ENCODE results near the gene TRIB2.

Gene TRIB2

DNA sequence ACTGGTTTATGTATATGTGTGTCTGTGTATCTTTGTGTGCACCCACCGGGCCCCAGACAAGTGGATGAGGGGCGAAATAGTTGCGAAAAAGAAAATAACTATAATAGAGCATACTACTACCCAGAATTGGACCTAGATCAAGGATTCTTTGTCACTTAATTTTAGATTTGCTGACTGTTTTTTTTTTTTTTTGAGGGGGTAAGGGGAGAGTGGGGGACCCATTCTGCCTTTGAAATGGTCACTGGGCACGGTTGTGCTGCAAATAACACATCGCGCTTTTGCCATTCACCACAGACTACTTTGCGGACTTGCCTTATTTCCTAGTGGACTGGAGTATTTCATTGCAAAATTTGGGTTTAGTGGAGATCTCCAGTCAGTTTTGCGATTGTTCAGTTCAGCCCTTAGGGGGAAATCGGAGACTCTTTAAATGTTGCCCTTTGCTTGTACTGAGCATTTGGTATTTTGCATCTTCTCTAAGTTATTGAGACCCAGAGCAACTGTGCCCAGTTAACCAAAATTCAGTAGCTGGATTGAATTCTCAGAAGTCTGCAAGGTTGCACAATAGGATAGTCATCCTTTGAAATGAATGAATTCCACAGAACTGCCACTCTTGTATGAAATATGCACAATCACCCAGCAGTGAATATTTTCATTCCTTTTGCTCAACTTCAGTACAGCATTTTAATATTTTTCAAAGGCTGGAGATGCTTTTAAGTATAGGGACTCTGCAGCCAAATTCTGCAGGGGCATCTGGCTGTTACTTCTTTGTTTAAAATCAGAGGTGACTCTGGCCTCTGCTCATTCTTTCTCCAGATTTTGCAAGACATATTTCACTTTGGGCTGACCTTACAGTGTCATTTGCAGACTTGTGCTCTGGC is 2.9 kb downstream of the TRIB2 start:
- DNase-seq (ENCODE audit: low read depth in 2 of 2, low spot score in 1 of 2) = no peak

DNA sequence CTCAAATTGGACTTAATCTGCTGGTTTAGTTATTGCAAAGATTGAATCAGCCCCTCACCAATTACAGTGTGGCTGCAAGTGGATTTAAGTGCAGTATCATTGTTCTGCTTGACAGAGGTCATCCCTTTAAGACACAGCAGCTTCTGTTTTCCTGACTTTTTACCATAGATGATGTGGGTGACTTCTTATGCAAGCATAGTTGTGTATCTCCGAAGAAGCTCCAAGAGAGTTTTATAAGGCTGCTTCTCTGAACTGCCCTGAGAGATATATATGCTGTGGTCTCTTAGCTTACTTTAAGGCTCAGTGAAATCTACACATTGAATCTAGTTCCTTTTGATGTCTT is 3.5 kb downstream of the TRIB2 start:
- no peak for DNase-seq (ENCODE audit: low read depth in 2 of 2, low spot score in 1 of 2)

DNA sequence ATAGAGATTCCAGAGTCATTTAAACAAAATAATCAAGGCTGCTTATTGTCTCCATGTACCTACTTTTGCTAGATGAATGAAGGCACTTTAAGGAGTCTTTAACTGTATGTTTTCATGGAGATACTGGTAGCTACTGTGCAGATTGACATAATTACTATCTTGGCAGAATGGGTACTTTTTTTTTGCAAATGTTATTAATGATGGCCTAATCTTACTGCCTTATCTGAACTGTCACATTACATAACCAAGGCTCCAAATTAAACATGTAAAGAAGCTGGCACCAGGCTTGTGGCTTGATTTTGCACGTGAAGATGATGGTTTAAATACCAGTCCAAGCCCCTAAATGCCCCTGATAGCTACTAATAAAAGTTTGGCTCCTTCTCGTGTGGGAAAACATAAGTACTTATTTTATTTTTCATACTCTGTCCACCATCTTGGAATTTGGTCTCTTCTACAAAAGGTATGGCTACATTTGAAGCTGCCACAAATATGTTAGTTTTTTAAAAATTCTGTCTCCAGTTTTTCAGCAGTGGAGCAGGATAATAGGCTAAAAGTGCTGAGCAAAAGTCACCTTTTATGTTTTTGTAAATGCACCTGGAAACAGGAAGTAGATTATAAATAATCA is 4.1 kb downstream of the TRIB2 start:
- no peak for DNase-seq (ENCODE audit: low read depth in 2 of 2, low spot score in 1 of 2)

DNA sequence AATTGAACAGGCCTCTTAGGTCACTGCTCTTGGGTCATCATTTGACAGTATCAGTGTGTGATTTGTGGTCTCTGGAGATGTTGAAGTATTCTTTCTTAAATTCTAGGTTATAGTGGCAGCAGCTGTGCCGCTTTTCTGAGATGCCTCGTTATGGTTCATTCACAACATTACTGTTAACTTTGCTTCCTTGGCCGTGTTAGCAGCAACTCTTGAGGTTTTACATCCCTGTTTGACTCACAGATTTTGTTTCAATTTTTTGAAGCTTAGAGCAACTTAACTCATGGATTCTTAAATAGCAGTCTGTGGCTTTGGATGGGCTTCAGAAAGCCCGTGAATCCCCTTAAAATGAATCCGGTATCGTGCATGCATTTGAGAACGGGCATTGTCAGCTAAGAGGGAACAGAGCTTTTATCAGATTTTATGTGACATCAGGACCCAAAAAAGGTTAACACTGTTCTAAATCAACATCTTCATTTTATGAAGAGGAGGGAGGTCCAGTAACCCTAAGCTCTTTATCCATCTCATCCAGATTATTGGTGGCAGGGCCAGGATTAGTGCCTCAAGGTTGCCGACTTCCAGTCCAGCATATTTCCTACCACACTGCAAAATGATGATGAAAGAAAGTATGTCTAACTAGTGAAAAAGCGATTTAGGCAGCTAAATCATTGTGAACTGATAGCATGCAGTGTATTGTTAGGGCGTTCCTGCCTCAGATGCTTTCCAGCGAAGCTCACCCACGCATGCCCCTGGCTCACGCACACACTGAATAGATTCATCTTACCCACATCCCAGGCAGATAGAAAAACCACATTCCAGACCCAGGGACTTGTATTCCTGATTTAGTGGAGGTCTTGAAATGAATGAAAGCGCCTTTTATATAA is 5.1 kb downstream of the TRIB2 start:
- no peak for DNase-seq (ENCODE audit: low read depth in 2 of 2, low spot score in 1 of 2)

DNA sequence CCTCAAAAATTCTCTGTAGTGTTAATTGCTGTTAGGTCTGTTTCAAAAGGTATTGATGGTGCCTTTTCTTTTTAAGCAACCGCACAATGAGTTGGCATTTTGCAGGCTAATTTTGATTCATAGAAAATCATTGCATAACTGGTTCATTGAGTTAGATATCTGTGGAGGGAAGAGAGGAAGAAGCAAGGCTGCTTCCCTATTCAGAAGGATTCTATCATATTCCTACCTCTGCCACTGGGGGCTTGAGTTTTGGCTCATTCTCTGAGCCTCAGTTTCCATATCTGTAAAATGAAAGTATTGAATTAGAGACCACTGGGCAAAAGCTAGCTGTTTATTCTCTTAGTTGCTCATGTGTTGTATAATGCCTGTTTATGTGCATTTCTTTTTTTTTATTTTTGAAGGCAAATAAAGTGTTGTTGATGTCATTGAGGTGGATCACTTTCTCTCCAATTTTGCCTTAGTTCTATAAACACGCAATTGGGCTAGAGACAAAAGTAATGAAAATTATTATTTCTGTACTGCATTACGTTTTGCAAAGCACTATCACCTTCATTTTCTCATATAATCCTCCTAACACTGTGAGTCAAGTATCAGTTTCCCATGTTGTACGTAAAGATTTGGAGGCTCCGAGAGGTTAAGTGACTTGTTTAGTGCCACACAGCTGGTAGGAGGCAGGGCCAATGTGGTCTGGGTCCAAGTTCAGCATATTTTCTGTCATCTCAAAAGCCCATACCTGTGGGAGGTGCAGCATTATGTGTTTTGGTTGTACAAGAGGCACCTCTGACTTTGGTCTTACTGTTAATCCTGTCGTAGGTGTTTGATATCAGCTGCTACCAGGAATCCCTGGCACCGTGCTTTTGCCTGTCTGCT is 5.9 kb downstream of the TRIB2 start:
- DNase-seq (ENCODE audit: low read depth in 2 of 2, low spot score in 1 of 2) = no peak

DNA sequence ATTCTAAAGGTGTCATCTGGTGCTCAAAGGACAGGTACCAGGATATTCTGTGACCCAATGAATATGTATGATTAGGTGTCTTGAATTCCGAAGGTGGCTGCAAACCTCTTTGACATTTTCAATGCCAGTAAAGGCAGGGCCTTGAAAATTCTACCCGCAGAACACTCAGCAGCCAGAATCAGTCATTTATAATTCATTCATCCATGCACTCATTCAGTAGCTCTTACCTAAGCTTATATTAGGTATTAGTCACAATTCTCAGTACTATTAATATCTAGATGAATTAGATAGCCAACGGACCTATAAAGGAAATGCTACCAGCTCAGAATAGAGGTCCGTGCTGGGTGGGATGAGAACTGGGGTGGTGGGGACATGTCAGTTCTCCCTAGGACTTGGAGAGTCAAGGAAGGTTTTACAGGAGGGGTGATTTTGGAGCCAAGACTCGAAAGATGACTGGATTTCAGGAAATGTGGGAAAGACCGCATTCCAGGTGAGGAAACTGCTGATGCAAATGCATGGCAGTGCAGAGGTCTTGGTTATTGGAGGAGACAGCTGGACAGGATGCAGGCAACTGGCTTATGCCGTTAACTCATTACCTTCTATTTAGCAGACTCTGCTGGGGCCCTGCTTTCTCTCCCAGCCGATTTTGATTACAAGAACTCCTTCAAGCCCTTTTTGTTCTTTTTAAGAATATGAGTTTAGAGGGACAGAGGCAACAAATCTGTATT is 7.2 kb downstream of the TRIB2 start:
- DNase-seq (ENCODE audit: low read depth in 2 of 2, low spot score in 1 of 2) = no peak

DNA sequence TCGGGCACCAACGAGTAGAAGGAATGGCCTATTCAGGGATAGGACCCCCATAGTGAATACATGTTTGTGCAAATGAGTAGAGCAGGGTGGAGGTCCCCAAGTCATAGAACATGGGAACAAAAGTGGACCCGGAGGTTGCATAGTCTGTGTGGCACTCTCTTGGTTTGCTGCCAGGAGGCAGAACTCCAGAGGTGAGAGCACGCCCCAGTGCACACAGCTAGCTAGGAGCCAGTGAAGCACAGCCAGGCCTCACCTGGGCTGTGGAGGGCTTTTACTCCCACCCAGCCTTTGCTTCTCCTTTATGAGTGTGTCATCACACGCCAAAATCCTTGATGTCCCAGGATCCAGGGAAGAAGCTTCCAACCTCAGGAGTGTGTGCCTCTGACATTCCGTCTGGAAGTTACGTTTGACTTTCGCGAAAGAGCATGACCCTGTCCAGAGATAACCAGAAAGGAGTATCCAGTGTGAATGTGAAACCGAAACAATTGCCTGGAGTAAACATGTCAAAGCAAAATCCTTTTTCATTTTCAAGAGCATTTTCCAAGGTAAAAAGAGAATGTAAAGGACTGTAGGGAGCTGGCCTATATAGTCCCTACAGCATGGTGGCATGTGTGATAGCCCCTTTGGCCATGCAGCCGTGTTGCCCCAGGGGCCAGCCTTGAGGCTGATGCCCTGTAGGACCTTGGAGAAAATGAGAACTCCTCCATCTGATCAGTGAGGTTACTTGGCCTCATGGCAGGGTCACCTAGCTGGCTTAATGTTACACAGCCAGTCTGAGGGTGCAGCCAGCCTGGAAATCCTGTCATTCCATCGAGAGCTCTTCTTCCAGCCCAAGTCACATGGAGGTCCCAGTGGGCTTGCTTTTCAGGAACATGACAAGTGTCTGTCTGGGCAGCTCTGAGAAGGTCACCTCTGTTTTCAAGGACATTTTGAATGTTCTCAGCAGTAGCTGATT is 8.8 kb downstream of the TRIB2 start:
- DNase-seq (ENCODE audit: low read depth in 2 of 2, low spot score in 1 of 2) = no peak

DNA sequence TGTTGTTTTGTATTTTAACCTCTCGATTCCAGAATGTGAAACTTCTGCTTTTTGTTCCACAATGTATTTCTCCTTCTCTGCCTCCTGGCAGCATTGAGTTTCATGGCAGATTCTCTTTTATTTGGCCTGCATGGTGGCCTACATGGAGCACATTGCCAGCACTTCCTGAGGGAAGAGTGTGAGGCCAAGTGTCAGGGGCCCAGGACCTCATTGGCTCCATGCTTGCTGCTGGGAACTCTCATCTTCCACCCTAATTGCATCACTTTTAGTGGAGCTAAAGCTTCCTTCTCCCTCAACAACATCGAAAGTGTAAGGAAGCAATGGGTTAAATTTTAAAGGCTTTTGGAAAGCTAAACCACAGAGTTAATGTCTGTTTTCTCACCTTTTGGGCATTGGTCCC is 9.5 kb downstream of the TRIB2 start:
- DNase-seq (ENCODE audit: low read depth in 2 of 2, low spot score in 1 of 2) = no peak

DNA sequence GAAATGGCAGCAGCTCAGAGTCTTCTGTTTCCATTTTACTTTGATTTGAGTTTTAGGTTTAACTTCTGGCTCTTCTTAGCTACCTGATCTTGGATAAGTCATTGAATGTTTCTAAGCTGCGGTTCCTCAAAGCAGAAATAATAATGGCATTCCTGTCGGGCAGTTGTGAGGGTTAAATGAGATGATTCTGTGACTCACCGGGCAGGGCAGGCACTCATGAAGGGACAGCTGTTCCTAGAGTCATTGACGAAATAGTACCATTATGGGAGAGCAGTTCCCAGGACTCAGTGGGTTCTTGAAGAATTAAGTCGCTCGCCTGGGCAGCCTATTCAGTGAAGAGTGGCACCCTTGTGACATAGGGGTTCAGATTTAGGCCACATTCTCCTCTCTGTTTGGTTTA is 10.3 kb downstream of the TRIB2 start:
- DNase-seq (ENCODE audit: low read depth in 2 of 2, low spot score in 1 of 2) = no peak

DNA sequence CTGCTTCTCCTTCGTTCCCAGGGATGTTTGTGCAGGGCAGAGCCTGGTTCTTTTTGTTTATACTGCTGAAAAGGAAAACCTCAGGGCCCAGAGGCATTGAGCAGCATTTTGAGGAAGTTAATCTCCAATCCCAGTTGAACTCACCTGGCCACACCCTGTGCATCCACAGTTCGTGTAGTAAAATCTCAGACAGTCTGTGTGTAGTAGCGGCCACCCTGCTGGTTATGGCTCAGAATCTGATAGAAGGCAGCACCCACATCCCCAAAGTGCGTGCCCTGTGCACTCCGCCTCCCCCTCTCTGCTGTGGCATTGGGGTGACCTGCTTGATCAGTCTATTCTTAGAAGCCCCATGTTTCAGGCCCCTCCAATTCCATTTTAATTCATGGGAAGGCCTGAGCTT is 10.9 kb downstream of the TRIB2 start:
- no peak for DNase-seq (ENCODE audit: low read depth in 2 of 2, low spot score in 1 of 2)

DNA sequence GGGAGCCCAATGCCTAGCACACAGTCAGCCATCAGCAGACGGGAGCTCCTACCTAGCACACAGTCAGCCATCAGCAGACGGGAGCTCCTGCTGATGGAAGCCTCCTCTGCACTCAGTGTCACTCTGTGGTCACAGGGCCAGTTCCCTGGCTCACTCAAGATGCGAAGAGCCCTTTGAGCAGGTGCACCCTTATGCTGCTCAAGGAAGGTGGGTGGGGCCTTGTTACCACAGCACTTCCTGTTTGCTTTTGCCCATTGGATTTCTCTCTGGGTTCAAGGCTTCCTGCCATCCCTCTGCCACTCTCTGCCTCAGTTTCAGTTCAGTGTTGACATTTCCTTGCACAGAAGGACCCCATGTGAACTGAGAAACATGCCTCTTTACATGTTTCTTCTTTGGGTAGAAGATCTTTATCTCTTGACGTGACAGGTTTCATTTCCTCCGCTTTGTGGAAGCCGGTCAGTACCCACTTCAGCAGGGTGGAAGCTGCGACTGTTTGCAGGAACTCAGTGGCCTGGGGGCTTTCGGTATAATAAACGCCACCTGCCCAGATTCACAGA is 11.6 kb downstream of the TRIB2 start:
- no peak for DNase-seq (ENCODE audit: low read depth in 2 of 2, low spot score in 1 of 2)

DNA sequence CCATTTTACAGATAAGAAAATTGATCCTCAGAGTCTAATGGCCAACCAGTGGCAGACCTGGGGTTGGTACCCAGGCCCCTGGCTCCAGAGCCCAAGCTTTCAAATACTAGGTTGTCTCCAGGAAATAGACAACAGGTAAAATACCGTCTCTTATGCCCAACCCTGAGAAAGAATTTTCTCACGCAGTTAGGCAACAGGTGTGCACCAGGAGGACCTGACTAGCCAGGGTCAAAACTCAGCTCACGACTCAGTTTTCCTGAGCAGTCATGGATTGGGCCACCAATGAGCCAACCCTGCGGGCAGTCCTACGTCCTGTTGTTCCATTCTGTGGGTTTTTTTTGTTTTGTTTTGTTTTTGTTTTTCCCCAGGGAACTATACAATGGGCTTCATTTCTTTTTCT is 13.5 kb downstream of the TRIB2 start:
- no peak for DNase-seq (ENCODE audit: low read depth in 2 of 2, low spot score in 1 of 2)

DNA sequence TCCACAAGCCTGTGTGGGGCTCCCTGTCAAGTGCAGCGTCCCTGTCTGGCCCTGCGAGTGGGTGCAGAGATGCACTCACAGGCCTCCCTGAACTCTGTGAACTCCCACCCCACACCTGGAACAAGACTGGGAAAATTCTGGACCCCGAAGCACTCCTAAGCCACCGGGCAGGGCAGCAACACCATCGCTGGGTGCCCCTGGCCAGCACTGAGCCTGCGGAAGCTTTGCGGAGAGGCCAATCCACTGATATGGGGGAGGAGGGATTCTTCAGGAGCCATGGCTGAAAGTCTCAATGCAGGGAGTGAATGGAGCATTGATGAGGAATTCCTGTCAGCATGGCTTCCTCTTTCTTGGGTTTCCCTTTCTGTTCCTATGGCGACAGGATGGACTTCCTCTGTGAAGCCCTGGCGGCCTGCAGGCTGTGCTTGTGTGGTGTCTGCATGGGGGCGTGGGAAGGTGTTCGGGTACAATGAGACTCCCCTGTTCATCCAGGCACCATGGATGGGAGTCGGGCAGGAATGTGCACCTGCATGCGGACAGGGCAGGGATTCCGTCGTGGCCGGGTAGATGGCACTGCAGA is 15.1 kb downstream of the TRIB2 start:
- no peak for DNase-seq (ENCODE audit: low read depth in 2 of 2, low spot score in 1 of 2)

DNA sequence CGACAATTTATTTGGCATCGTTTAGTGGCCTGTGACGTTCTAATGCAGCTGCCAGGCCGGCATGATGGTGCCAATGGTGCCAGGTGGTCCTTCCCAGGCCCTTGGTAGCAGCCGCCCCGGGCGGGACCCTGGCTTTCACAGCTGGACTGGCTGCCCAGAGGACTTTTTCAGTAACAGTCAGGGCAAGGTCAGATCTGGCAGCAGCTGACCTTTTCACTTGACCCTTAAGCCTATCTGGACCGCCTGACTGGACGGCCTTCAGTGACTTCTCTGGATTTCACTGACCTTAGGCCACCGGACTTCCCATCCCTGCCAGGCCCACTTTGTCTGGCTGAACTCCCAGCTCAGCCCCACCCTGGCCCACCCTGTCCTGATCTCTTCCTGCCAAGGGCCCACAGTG is 15.9 kb downstream of the TRIB2 start:
- no peak for DNase-seq (ENCODE audit: low read depth in 2 of 2, low spot score in 1 of 2)

DNA sequence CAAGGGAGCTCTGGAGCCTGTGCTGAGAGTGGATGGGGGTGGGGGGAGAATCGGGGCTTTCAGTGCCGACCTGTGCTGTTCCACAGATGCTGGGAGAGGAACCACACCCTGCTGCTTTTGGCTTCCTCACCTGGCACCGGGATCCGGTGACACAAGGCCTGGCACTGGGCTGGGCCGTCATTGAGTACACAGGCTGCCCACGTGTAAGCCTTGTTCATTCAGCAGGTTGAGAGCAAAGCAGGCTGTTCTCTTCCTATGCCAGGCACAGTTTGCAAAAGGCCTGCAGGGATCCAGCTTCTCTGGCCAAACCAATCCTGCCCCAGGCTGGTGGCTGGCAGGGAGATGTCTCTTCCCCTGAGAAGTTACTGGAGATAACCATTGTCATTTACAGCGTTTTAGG is 17.1 kb downstream of the TRIB2 start:
- no peak for DNase-seq (ENCODE audit: low read depth in 2 of 2, low spot score in 1 of 2)

DNA sequence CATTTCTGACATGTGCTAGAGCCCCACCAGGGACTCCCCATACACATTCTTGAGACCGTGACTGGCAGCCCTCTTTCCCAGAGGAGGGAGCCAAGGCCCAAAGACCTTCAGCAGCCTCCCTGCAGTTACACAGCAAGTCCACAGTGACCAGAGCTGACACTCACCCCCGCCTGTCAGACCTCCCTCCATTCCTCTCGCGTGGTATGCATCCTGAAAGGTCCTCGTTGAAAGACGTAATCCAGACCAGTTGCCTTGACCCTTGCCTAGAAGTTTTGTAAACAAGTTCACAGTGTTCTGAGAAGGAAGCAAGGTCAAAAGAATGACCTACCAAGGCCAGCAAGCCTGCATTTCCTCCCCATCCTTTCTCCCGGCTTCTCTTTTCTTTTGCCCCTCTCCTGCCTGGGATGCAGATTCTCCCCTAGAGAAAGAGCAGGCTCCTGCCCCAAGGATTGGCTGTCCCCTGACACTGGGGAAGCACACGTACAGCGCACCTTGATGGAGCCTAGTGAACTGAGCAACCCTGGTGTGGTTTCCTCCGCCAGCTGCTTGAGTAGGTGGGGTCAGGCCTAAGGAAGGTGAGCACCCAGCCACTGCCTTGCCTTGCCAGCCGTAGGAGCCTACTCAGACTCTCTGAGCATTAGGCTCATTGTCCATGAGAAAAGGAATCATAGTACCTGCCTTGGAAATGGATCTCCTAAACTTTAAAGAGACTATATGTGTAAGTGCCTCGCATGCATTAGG is 18.3 kb downstream of the TRIB2 start:
- DNase-seq (ENCODE audit: low read depth in 2 of 2, low spot score in 1 of 2) = no peak

DNA sequence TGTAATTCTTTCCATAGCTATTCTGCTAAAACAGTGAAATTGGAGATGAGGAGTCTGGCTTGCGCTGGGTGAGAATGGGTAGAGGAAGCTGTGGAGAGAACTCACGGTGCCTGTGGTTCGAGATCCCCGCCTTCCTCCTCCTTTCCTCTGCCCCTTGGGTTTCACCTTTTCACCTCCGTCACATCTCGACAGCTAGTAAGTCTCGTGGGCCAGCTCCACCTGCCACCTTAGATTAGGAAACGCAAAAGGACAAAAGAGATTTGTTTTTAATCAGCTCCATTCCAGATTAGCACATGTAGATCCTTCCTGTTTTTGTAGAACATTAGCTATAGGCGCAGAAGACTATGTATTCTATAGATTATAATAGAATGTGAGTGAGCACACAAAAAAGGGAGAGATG is 20.6 kb downstream of the TRIB2 start:
- no peak for DNase-seq (ENCODE audit: low read depth in 2 of 2, low spot score in 1 of 2)
